ENCODE data around the gene PVALB.

The PVALB gene

GRCh38 chr22:36858966-36859365 lies 42.1 kb upstream of the PVALB start:
- Histone ChIP-seq H2AFZ (ENCODE audit: low read length) (peak overlapping the region; percentile 68), H4K20me1 (ENCODE audit: insufficient read depth, low read length) (no peaks in the 10 kb centered on the region), H3F3A (ENCODE audit: insufficient read depth, low read length) (peaks cover 37% of the 10 kb centered on the region), H3K27me3 (replicated peaks; ENCODE audit: insufficient read depth, low read length) (no peaks in the 10 kb centered on the region), H3K27ac (ENCODE audit: low read length) (peak overlapping the region; percentile 82), H3K4me3 (ENCODE audit: low read length) (no peak overlapping the region), H3K79me2 (ENCODE audit: low read length) (peaks cover 10% of the 10 kb centered on the region; the same call in 1 of the 2 replicates), H3K4me2 (ENCODE audit: low read depth, low read length) (peak overlapping the region; percentile 37), H3K4me1 (ENCODE audit: low read length) (peaks cover 54% of the 10 kb centered on the region), H3K36me3 (replicated peaks; ENCODE audit: insufficient read depth, low read length) (no peaks in the 10 kb centered on the region), H3K9ac (ENCODE audit: low read length) (no peak overlapping the region), H3K9me2 (replicated peaks; ENCODE audit: insufficient read depth, low read length) (no peaks in the 10 kb centered on the region), H3K9me3 (replicated peaks; ENCODE audit: insufficient read depth, low read length) (no peaks in the 10 kb centered on the region)
- DNase-seq: peak; percentile 42
- TF ChIP-seq, protein P1, sequence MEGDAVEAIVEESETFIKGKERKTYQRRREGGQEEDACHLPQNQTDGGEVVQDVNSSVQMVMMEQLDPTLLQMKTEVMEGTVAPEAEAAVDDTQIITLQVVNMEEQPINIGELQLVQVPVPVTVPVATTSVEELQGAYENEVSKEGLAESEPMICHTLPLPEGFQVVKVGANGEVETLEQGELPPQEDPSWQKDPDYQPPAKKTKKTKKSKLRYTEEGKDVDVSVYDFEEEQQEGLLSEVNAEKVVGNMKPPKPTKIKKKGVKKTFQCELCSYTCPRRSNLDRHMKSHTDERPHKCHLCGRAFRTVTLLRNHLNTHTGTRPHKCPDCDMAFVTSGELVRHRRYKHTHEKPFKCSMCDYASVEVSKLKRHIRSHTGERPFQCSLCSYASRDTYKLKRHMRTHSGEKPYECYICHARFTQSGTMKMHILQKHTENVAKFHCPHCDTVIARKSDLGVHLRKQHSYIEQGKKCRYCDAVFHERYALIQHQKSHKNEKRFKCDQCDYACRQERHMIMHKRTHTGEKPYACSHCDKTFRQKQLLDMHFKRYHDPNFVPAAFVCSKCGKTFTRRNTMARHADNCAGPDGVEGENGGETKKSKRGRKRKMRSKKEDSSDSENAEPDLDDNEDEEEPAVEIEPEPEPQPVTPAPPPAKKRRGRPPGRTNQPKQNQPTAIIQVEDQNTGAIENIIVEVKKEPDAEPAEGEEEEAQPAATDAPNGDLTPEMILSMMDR (IDR thresholded peaks at IDR 0.05; ENCODE audit: low read length): no peak
- TF ChIP-seq EZH2 (optimal IDR thresholded peaks at IDR 0.05; ENCODE audit: low read depth, low read length) (no peak), EZH2phosphoT487 (IDR thresholded peaks at IDR 0.05; ENCODE audit: low read length) (no peak)

- Histone ChIP-seq H3K9me3 (replicated peaks; ENCODE audit: insufficient read depth, low read length) (no peaks in the 10 kb centered on the region), H3K4me1 (ENCODE audit: low read length) (peaks cover 57% of the 10 kb centered on the region)
These were observed 41.3 kb upstream of the PVALB start for GRCh38 chr22:36858156-36858555.

GRCh38 chr22:36856792-36857135 lies 39.9 kb upstream of the PVALB start:
- peak overlapping the region; percentile 28; the same call in 1 of the 2 replicates for H3K4me3 ChIP-seq (ENCODE audit: low read length)
- H3K4me2 ChIP-seq (ENCODE audit: low read depth, low read length): peak overlapping the region; percentile 53
- H3K36me3 ChIP-seq (replicated peaks; ENCODE audit: insufficient read depth, low read length): no peaks in the 10 kb centered on the region
- DNase-seq: no peak
- H3K4me1 ChIP-seq (ENCODE audit: low read length): peaks cover 57% of the 10 kb centered on the region
- H3K9me3 ChIP-seq (replicated peaks; ENCODE audit: insufficient read depth, low read length): no peaks in the 10 kb centered on the region
- peaks cover 4% of the 10 kb centered on the region; the same call in 1 of the 2 replicates for H3K79me2 ChIP-seq (ENCODE audit: low read length)
- no peak overlapping the region for H3K9ac ChIP-seq (ENCODE audit: low read length)
- TF ChIP-seq, protein P1 (IDR thresholded peaks at IDR 0.05; ENCODE audit: low read length): no peak
- TF ChIP-seq EZH2 (optimal IDR thresholded peaks at IDR 0.05; ENCODE audit: low read depth, low read length) (no peak), EZH2phosphoT487 (IDR thresholded peaks at IDR 0.05; ENCODE audit: low read length) (no peak)
- H3K9me2 ChIP-seq (replicated peaks; ENCODE audit: insufficient read depth, low read length): no peaks in the 10 kb centered on the region
- no peaks in the 10 kb centered on the region for H3K27me3 ChIP-seq (replicated peaks; ENCODE audit: insufficient read depth, low read length)
- peaks cover 37% of the 10 kb centered on the region for H3F3A ChIP-seq (ENCODE audit: insufficient read depth, low read length)
- H4K20me1 ChIP-seq (ENCODE audit: insufficient read depth, low read length): no peaks in the 10 kb centered on the region
- no peak overlapping the region for H3K27ac ChIP-seq (ENCODE audit: low read length)
- H2AFZ ChIP-seq (ENCODE audit: low read length): 0 out of 2 replicates have a peak overlapping the region, but pooled peaks have one; percentile 12

More at GRCh38 chr22:36858156-36858555, 41.3 kb upstream of the PVALB start:
- Histone ChIP-seq H2AFZ (ENCODE audit: low read length) (peak overlapping the region; percentile 68), H3F3A (ENCODE audit: insufficient read depth, low read length) (peaks cover 37% of the 10 kb centered on the region), H3K4me3 (ENCODE audit: low read length) (no peak overlapping the region), H4K20me1 (ENCODE audit: insufficient read depth, low read length) (no peaks in the 10 kb centered on the region), H3K9ac (ENCODE audit: low read length) (no peak overlapping the region), H3K9me2 (replicated peaks; ENCODE audit: insufficient read depth, low read length) (no peaks in the 10 kb centered on the region), H3K36me3 (replicated peaks; ENCODE audit: insufficient read depth, low read length) (no peaks in the 10 kb centered on the region), H3K27me3 (replicated peaks; ENCODE audit: insufficient read depth, low read length) (no peaks in the 10 kb centered on the region), H3K27ac (ENCODE audit: low read length) (peak overlapping the region; percentile 82; the same call in 1 of the 2 replicates), H3K79me2 (ENCODE audit: low read length) (peaks cover 10% of the 10 kb centered on the region; the same call in 1 of the 2 replicates), H3K4me2 (ENCODE audit: low read depth, low read length) (peak overlapping the region; percentile 37; the same call in 1 of the 2 replicates)
- no peak for DNase-seq
- no peak for TF ChIP-seq EZH2phosphoT487 (IDR thresholded peaks at IDR 0.05; ENCODE audit: low read length)
- TF ChIP-seq, protein P1 (IDR thresholded peaks at IDR 0.05; ENCODE audit: low read length): no peak
- TF ChIP-seq EZH2 (optimal IDR thresholded peaks at IDR 0.05; ENCODE audit: low read depth, low read length): no peak
